Mesodermal cell (in vitro differentiated cells): ENCODE results near the gene ORM2.

Experiments
- H3K27ac ChIP-seq: 2 replicates; pipeline ENCODE4 v1.7.0; 2013; ENCODE audit warnings: mild to moderate bottlenecking, low read depth, low read length, moderate library complexity; ENCODE audit not compliant: severe bottlenecking
- H3K36me3 ChIP-seq: 2 replicates; pipeline ENCODE4 v1.7.1; 2013; ENCODE audit warnings: mild to moderate bottlenecking, low read length, moderate library complexity; ENCODE audit not compliant: control insufficient read depth, insufficient read depth
- H3K4me1 ChIP-seq: one replicate; pipeline ENCODE4 v1.7.1; 2013; ENCODE audit warnings: mild to moderate bottlenecking, low read length; ENCODE audit not compliant: insufficient read depth, control insufficient read depth, poor library complexity, severe bottlenecking
- H3K4me3 ChIP-seq: 2 replicates; pipeline ENCODE4 v1.7.0; 2013; ENCODE audit warnings: low read length, control low read depth, mild to moderate bottlenecking; ENCODE audit not compliant: insufficient read depth, poor library complexity, severe bottlenecking; ENCODE audit errors: extremely low read depth
- H3K9me3 ChIP-seq: 2 replicates; pipeline ENCODE4 v1.7.1; 2013; ENCODE audit warnings: mild to moderate bottlenecking, low read length, moderate library complexity; ENCODE audit not compliant: control insufficient read depth
- WGBS, 2 experiments: methylation state at CpG; one replicate each; pipeline ENCODE4 v1.1.5; 2013; ENCODE audit warnings: missing lambda C conversion rate in 2 of 2; ENCODE audit not compliant: insufficient coverage in 2 of 2; 5-methylcytosine and 5-hydroxymethylcytosine counted together

Gene ORM2

GRCh38 chr9:114367366-114367765 lies 37.7 kb downstream of the ORM2 start:
- H3K4me1 ChIP-seq, result peaks cover 19% of the 10 kb centered on the region
- 98% methylated on average over 6 of the region's 6 CpGs for WGBS, 2 experiments

GRCh38 chr9:114367772-114368569 lies 38.3 kb downstream of the ORM2 start:
- no peaks in the 10 kb centered on the region for H3K9me3 ChIP-seq
- H3K4me3 ChIP-seq, result no peak overlapping the region
- peaks cover 45% of the 10 kb centered on the region for H3K36me3 ChIP-seq
- H3K4me1 ChIP-seq, result peaks cover 25% of the 10 kb centered on the region
- no peak overlapping the region for H3K27ac ChIP-seq
- WGBS, 2 experiments, result 93 to 95% methylated on average over 5 to 12 of the region's 14 CpGs

More at GRCh38 chr9:114367366-114367765, 37.7 kb downstream of the ORM2 start:
- H3K27ac ChIP-seq, result no peak overlapping the region
- H3K4me3 ChIP-seq, result no peak overlapping the region
- no peaks in the 10 kb centered on the region for H3K9me3 ChIP-seq
- peaks cover 48% of the 10 kb centered on the region for H3K36me3 ChIP-seq

- Histone ChIP-seq H3K4me1 (peaks cover 27% of the 10 kb centered on the region), H3K27ac (no peak overlapping the region), H3K4me3 (no peak overlapping the region), H3K9me3 (no peaks in the 10 kb centered on the region), H3K36me3 (peaks cover 40% of the 10 kb centered on the region)
- 89 to 96% methylated on average over 3 to 5 of the region's 9 CpGs for WGBS, 2 experiments
Measured at GRCh38 chr9:114369216-114370130, 39.8 kb downstream of the ORM2 start.

GRCh38 chr9:114370251-114370967 lies 40.7 kb downstream of the ORM2 start:
- Histone ChIP-seq H3K9me3 (no peaks in the 10 kb centered on the region), H3K4me1 (peaks cover 27% of the 10 kb centered on the region), H3K4me3 (no peak overlapping the region), H3K27ac (no peak overlapping the region), H3K36me3 (peaks cover 33% of the 10 kb centered on the region)
- 21 to 36% methylated on average over 5 to 6 of the region's 6 CpGs for WGBS, 2 experiments

GRCh38 chr9:114370968-114371320 lies 41.3 kb downstream of the ORM2 start:
- H3K9me3 ChIP-seq, result no peaks in the 10 kb centered on the region
- 62 to 74% methylated on average over 2 to 4 of the region's 4 CpGs for WGBS, 2 experiments
- peaks cover 33% of the 10 kb centered on the region for H3K36me3 ChIP-seq
- H3K4me3 ChIP-seq, result no peak overlapping the region
- H3K27ac ChIP-seq, result no peak overlapping the region
- peaks cover 27% of the 10 kb centered on the region for H3K4me1 ChIP-seq

GRCh38 chr9:114371343-114371944 lies 41.8 kb downstream of the ORM2 start:
- no peak overlapping the region for H3K4me3 ChIP-seq
- H3K4me1 ChIP-seq, result peaks cover 23% of the 10 kb centered on the region
- H3K36me3 ChIP-seq, result peaks cover 34% of the 10 kb centered on the region
- 84 to 90% methylated on average over 7 of the region's 7 CpGs for WGBS, 2 experiments
- H3K9me3 ChIP-seq, result no peaks in the 10 kb centered on the region
- no peak overlapping the region for H3K27ac ChIP-seq

- Histone ChIP-seq H3K4me1 (peaks cover 21% of the 10 kb centered on the region), H3K9me3 (no peaks in the 10 kb centered on the region), H3K36me3 (peaks cover 39% of the 10 kb centered on the region), H3K4me3 (no peak overlapping the region), H3K27ac (no peak overlapping the region)
- WGBS, 2 experiments, result 67 to 75% methylated on average over 9 of the region's 14 CpGs
Measured at GRCh38 chr9:114371973-114372917, 42.6 kb downstream of the ORM2 start.

- 80 to 100% methylated on average over 2 of the region's 9 CpGs for WGBS, 2 experiments
- H3K36me3 ChIP-seq, result peaks cover 39% of the 10 kb centered on the region
Measured at GRCh38 chr9:114372921-114373448, 43.3 kb downstream of the ORM2 start.

GRCh38 chr9:114373960-114374730 lies 44.5 kb downstream of the ORM2 start:
- no peak overlapping the region for H3K4me3 ChIP-seq
- no peak overlapping the region for H3K27ac ChIP-seq
- peaks cover 21% of the 10 kb centered on the region for H3K4me1 ChIP-seq
- WGBS, 2 experiments, result 97 to 98% methylated on average over 14 to 16 of the region's 16 CpGs
- H3K9me3 ChIP-seq, result no peaks in the 10 kb centered on the region
- H3K36me3 ChIP-seq, result peaks cover 34% of the 10 kb centered on the region

More at GRCh38 chr9:114372921-114373448, 43.3 kb downstream of the ORM2 start:
- H3K9me3 ChIP-seq, result no peaks in the 10 kb centered on the region
- H3K4me3 ChIP-seq, result no peak overlapping the region
- H3K4me1 ChIP-seq, result peaks cover 21% of the 10 kb centered on the region
- H3K27ac ChIP-seq, result no peak overlapping the region
